ENCODE data around the gene SLC50A1. TPM values are rescaled to one million over a fixed set of nuclear protein-coding genes. Genes with fewer than 3 reads are reported as not detected.

Gene SLC50A1
- total RNA-seq, 1 donor from 2014 or later: 22.8 TPM

DNA sequence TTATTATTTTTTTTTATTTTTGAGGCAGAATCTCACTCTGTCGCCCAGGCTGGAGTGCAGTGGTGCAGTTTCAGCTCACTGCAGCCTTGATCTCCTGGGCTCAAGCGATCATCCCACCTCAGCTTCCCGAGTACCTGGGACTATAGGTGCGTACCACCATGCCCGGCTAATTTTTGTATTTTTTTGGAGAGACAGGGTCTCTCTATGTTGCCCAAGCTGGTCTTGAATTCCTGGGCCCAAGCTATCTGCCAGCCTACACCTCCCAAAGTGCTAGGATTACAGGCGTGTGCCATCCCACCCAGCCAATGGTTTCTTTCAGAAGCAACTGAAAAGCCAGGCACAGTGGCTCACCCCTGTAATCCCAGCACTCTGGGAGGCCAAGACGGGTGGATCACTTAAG lies 35.2 kb downstream of the SLC50A1 start:
- Mint-ChIP-seq H3K27ac (ENCODE audit: unreplicated experiment) (no peak overlapping the region), H3K4me1 (ENCODE audit: low read depth, unreplicated experiment) (peaks cover 21% of the 10 kb centered on the region), H3K27me3 (ENCODE audit: low read depth, unreplicated experiment) (peaks cover 2% of the 10 kb centered on the region), H3K9me3 (ENCODE audit: unreplicated experiment) (no peaks in the 10 kb centered on the region), H3K36me3 (ENCODE audit: low read depth, unreplicated experiment) (peaks cover 13% of the 10 kb centered on the region), H3K4me3 (ENCODE audit: unreplicated experiment) (no peak overlapping the region)
- Histone ChIP-seq H3K9ac (ENCODE audit: low read length) (no peak overlapping the region), H3K9me3 (ENCODE audit: insufficient read depth, low read depth, low read length) (no peaks in the 10 kb centered on the region), H3K4me3 (ENCODE audit: insufficient read depth, low read depth, low read length) (no peak overlapping the region), H3K27ac (ENCODE audit: low read depth, low read length) (no peak overlapping the region), H3K36me3 (ENCODE audit: insufficient read depth, low read length) (peaks cover 11% of the 10 kb centered on the region), H3K4me2 (ENCODE audit: low read length) (no peak overlapping the region), H3K79me2 (ENCODE audit: insufficient read depth, low read length) (peaks cover 34% of the 10 kb centered on the region), H4K20me1 (ENCODE audit: insufficient read depth, low read length) (peaks cover 8% of the 10 kb centered on the region), H2AFZ (ENCODE audit: low read depth, low read length) (no peak overlapping the region), H3K4me1 (ENCODE audit: insufficient read depth, low read length) (peaks cover 22% of the 10 kb centered on the region), H3K27me3 (ENCODE audit: insufficient read depth, low read length) (no peaks in the 10 kb centered on the region)
- FAIRE-seq: no peak
- no peak for DNase-seq (ENCODE audit: low read depth)
- no peak for TF ChIP-seq EZH2 (IDR thresholded peaks at IDR 0.05; ENCODE audit: insufficient read depth, low read length)
- TF ChIP-seq, protein P1, sequence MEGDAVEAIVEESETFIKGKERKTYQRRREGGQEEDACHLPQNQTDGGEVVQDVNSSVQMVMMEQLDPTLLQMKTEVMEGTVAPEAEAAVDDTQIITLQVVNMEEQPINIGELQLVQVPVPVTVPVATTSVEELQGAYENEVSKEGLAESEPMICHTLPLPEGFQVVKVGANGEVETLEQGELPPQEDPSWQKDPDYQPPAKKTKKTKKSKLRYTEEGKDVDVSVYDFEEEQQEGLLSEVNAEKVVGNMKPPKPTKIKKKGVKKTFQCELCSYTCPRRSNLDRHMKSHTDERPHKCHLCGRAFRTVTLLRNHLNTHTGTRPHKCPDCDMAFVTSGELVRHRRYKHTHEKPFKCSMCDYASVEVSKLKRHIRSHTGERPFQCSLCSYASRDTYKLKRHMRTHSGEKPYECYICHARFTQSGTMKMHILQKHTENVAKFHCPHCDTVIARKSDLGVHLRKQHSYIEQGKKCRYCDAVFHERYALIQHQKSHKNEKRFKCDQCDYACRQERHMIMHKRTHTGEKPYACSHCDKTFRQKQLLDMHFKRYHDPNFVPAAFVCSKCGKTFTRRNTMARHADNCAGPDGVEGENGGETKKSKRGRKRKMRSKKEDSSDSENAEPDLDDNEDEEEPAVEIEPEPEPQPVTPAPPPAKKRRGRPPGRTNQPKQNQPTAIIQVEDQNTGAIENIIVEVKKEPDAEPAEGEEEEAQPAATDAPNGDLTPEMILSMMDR (IDR thresholded peaks at IDR 0.05; ENCODE audit: insufficient read depth, low read depth, low read length): no peak

- Mint-ChIP-seq H3K27ac (ENCODE audit: unreplicated experiment) (peak overlapping the region; percentile 98), H3K27me3 (ENCODE audit: low read depth, unreplicated experiment) (no peaks in the 10 kb centered on the region), H3K4me1 (ENCODE audit: low read depth, unreplicated experiment) (peaks cover 25% of the 10 kb centered on the region), H3K36me3 (ENCODE audit: low read depth, unreplicated experiment) (peaks cover 17% of the 10 kb centered on the region), H3K4me3 (ENCODE audit: unreplicated experiment) (peak overlapping the region; percentile 97), H3K9me3 (ENCODE audit: unreplicated experiment) (no peaks in the 10 kb centered on the region)
- peak overlapping the region; percentile 96 for H3K9ac ChIP-seq (ENCODE audit: low read length)
- H3K4me1 ChIP-seq (ENCODE audit: insufficient read depth, low read length): peaks cover 22% of the 10 kb centered on the region
- H2AFZ ChIP-seq (ENCODE audit: low read depth, low read length): peak overlapping the region; percentile 81
- no peaks in the 10 kb centered on the region for H3K9me3 ChIP-seq (ENCODE audit: insufficient read depth, low read depth, low read length)
- H3K4me2 ChIP-seq (ENCODE audit: low read length): peak overlapping the region; percentile 92
- FAIRE-seq (no peak), DNase-seq (ENCODE audit: low read depth) (no peak)
- H3K79me2 ChIP-seq (ENCODE audit: insufficient read depth, low read length): peaks cover 34% of the 10 kb centered on the region
- H3K27me3 ChIP-seq (ENCODE audit: insufficient read depth, low read length): no peaks in the 10 kb centered on the region
- H3K4me3 ChIP-seq (ENCODE audit: insufficient read depth, low read depth, low read length): peak overlapping the region; percentile 84
- peak overlapping the region; percentile 93 for H3K27ac ChIP-seq (ENCODE audit: low read depth, low read length)
- TF ChIP-seq, protein P1 (IDR thresholded peaks at IDR 0.05; ENCODE audit: insufficient read depth, low read depth, low read length): no peak
- peaks cover 12% of the 10 kb centered on the region for H4K20me1 ChIP-seq (ENCODE audit: insufficient read depth, low read length)
- peaks cover 11% of the 10 kb centered on the region for H3K36me3 ChIP-seq (ENCODE audit: insufficient read depth, low read length)
Observed at GRCh38 chr1:155171836-155172731, 36.4 kb downstream of the SLC50A1 start.

Measured in astrocyte (in vitro differentiated cells and primary cell).